ENCODE results near the gene ACAA2.

The ACAA2 gene

DNA sequence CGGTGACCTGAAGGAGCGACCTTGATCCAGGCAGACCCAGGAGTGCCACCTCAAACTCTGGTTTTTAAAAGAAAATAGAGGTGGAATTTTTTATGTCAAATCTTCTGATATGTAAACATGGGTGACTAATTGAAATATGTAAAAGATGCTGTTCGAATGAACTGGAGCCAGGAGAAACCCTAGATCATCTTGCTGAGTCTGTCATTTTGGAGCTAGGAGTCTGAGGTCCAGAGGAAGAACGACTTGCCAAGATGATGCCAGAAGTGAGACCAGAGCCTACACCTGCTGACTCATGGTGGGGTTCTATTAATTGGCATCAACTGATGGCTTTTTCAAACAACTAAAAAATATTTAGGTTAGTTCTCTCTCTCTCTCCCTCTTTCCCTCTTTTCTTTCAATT lies 74.1 kb downstream of the ACAA2 start:
- no peak for DNase-seq (ENCODE audit: low read depth, low spot score)

DNA sequence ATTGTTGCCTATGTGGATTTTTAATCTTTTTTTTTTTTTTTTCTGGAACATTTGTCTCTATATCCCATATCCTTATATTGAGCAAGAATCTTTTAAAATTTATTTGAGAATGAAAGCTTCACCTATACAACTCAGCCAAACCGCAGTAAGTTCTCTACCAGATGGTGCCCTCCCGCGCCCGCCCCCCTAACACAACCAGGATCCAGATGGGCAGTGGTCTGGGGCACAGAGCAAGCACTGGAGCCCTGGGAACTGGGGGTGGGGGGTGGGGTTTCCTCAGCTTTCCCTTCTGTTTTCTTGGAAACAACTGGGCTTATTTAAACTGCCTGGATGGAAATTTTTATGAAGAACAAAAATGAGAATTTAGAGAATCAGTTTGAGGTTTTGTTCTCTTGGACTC lies 74.6 kb downstream of the ACAA2 start:
- no peak for DNase-seq (ENCODE audit: low read depth, low spot score)

DNA sequence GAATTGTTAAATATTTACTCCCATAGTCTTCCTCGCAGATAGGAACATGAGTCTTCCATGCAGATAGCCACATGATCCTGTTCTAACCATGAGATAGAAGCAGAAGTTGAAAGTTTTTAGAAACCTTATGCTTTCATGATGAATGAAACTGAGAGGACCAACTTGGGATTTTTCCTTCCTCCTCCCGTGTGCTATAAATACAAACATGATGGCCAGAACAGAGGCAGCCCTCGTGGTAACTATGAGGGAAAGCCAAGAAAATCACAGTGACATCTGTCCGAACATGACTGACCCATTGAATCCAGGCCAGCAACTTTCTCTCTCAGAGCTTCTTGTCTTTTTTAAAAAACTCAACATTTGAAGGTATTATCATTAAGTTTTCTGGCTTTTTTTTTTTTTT lies 78.5 kb downstream of the ACAA2 start:
- no peak for DNase-seq (ENCODE audit: low read depth, low spot score)

DNA sequence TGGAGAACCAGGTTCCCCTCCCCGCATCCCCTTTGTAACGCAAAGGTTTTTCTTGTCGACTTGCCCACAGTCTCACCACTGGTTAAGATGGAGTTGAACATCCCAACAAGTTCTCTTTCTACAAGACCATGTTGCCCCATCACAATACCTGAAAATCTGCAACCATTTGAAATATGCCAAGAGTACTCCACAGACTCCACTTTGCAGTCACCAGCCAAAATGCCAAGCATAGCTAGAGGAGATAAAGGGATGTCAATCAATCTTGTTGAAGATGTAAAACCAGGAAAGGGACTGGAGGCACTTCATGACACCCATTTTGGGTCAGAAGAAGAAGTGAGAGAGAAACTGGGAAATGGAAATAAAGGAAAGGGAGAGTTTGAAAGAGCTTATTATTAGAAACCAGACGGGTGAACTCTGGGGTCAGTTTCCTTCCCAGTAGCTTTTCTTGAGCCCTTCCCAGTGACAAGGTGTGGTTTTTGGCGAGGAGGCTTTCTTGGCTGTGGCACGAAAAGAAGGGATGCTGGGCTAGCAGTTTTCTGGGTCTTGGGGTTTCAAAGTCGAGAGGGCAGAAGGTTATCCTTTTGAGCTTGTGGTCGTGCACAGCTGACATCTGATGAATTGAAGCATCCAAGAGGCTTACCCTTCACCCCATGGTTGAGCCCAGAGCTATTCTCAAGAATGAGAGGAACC lies 79.3 kb downstream of the ACAA2 start:
- no peak for DNase-seq (ENCODE audit: low read depth, low spot score)

DNA sequence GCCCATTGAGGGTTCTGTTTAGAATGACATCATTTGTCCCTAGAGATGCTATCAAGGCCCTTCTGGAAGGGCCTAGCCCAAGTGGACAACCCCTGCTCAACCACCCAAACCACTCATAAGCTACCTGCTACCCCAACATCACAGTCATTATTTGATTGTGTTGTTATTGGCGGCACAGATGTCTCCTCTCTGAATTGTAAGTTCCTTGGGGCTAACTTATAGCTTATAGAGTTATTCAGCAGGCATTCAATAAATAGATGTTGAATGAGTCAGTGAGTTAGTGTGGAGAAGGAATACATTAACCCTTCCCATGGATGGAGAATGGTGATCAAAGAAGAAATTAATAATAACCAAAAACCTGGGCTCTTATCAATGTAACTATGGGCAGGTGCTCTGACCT lies 80.0 kb downstream of the ACAA2 start:
- no peak for DNase-seq (ENCODE audit: low read depth, low spot score)
